ENCODE measurements around the gene MYH11.

DNA sequence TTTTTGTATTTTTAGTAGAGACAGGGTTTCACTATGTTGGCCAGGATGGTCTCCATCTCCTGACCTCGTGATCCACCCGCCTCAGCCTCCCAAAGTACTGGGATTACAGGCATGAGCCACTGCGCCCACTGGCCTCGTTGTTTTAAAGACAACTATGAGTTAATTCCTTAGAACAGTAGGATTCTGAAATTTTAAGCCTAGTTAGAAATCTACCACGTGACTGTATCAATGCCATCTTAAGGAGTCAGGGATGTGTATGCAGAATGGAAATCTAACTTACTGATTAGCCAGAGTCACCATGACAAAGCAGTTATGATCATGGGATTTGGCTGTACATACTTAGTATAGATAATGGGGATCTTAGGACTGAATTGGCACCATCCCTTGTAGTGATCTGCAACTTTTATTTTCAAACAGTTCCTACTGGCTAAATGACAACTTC, 28.8 kb upstream of the MYH11 start:
- TF ChIP-seq, protein P1, sequence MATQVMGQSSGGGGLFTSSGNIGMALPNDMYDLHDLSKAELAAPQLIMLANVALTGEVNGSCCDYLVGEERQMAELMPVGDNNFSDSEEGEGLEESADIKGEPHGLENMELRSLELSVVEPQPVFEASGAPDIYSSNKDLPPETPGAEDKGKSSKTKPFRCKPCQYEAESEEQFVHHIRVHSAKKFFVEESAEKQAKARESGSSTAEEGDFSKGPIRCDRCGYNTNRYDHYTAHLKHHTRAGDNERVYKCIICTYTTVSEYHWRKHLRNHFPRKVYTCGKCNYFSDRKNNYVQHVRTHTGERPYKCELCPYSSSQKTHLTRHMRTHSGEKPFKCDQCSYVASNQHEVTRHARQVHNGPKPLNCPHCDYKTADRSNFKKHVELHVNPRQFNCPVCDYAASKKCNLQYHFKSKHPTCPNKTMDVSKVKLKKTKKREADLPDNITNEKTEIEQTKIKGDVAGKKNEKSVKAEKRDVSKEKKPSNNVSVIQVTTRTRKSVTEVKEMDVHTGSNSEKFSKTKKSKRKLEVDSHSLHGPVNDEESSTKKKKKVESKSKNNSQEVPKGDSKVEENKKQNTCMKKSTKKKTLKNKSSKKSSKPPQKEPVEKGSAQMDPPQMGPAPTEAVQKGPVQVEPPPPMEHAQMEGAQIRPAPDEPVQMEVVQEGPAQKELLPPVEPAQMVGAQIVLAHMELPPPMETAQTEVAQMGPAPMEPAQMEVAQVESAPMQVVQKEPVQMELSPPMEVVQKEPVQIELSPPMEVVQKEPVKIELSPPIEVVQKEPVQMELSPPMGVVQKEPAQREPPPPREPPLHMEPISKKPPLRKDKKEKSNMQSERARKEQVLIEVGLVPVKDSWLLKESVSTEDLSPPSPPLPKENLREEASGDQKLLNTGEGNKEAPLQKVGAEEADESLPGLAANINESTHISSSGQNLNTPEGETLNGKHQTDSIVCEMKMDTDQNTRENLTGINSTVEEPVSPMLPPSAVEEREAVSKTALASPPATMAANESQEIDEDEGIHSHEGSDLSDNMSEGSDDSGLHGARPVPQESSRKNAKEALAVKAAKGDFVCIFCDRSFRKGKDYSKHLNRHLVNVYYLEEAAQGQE (IDR thresholded peaks at IDR 0.05; ENCODE audit: borderline replicate concordance) = no peak
- TF ChIP-seq, protein P2, sequence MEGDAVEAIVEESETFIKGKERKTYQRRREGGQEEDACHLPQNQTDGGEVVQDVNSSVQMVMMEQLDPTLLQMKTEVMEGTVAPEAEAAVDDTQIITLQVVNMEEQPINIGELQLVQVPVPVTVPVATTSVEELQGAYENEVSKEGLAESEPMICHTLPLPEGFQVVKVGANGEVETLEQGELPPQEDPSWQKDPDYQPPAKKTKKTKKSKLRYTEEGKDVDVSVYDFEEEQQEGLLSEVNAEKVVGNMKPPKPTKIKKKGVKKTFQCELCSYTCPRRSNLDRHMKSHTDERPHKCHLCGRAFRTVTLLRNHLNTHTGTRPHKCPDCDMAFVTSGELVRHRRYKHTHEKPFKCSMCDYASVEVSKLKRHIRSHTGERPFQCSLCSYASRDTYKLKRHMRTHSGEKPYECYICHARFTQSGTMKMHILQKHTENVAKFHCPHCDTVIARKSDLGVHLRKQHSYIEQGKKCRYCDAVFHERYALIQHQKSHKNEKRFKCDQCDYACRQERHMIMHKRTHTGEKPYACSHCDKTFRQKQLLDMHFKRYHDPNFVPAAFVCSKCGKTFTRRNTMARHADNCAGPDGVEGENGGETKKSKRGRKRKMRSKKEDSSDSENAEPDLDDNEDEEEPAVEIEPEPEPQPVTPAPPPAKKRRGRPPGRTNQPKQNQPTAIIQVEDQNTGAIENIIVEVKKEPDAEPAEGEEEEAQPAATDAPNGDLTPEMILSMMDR (IDR thresholded peaks at IDR 0.05; ENCODE audit: poor library complexity, severe bottlenecking) = no peak
- TF ChIP-seq RAD21 (conservative IDR thresholded peaks at IDR 0.05) = no peak
- no peak for TF ChIP-seq EP300 (conservative IDR thresholded peaks at IDR 0.05; ENCODE audit: poor library complexity, severe bottlenecking)
- no peak for TF ChIP-seq TAF1 (IDR thresholded peaks at IDR 0.05; ENCODE audit: low read depth)
- no peak for TF ChIP-seq POLR2AphosphoS5 (IDR thresholded peaks at IDR 0.05)

Measured in neural cell (in vitro differentiated cells).